OCI-LY7 (cell line): Measurements from ENCODE around the gene DPEP1. TPM values are rescaled to one million over a fixed set of nuclear protein-coding genes. Genes with fewer than 3 reads are reported as not detected.

Experiments used
- BruUV-seq: library from RNA; stranded (reverse); fragments of 400-500 nt; replicated peaks from 2 replicates; lab custom pipeline; 2021; lab: Mats Ljungman, UMichigan
- CTCF ChIA-PET: fragments of 300-600 bp; sonication (Branson Sonifier 250); formaldehyde crosslinking; loops from one replicate; lab custom pipeline; 2022; ENCODE audit warnings: antibody characterized with exemption; ENCODE audit not compliant: unreplicated experiment; lab: Charles Lee
- POLR2A ChIA-PET: fragments of 300-600 bp; sonication (Branson Sonifier 250); formaldehyde crosslinking; loops from one replicate; lab custom pipeline; 2022; ENCODE audit warnings: antibody characterized with exemption; lab: Charles Lee
- DNase-seq: peaks from one replicate; pipeline ENCODE4 v3.0.0-alpha.2; 2015; ENCODE audit warnings: low spot score
- H2AFZ ChIP-seq: fragments of 200-600 bp; sonication (generic), shearing (Covaris generic); 2 replicates; pipeline ENCODE4 v1.6.1; 2014; ENCODE audit warnings: mild to moderate bottlenecking, antibody characterized with exemption, low read length, moderate library complexity
- H3K27ac ChIP-seq: fragments of 200-600 bp; sonication (generic); 2 replicates; pipeline ENCODE4 v1.5.1; 2014; ENCODE audit warnings: mixed run types, low read depth, mild to moderate bottlenecking, moderate library complexity, low read length, inconsistent platforms; ENCODE audit not compliant: poor library complexity, severe bottlenecking
- H3K36me3 ChIP-seq: fragments of 200-600 bp; sonication (generic); 2 replicates; pipeline ENCODE4 v1.6.1; 2014; ENCODE audit warnings: mild to moderate bottlenecking, antibody characterized with exemption, low read length, moderate library complexity, mixed read lengths; ENCODE audit not compliant: insufficient read depth
- H3K4me1 ChIP-seq: fragments of 200-600 bp; sonication (generic); 2 replicates; pipeline ENCODE4 v1.5.1; 2014; ENCODE audit warnings: mild to moderate bottlenecking, low read length; ENCODE audit not compliant: insufficient read depth, poor library complexity, severe bottlenecking
- H3K4me2 ChIP-seq: fragments of 200-600 bp; sonication (generic); 2 replicates; pipeline ENCODE4 v1.6.1; 2014; ENCODE audit warnings: mild to moderate bottlenecking, low read length
- H3K4me3 ChIP-seq: fragments of 200-600 bp; sonication (generic); 2 replicates; pipeline ENCODE4 v1.5.1; 2014; ENCODE audit warnings: mild to moderate bottlenecking, low read depth, low read length; ENCODE audit not compliant: poor library complexity, severe bottlenecking
- H3K79me2 ChIP-seq: fragments of 200-600 bp; sonication (generic); 2 replicates; pipeline ENCODE4 v1.6.1; 2016; ENCODE audit warnings: low read depth, mild to moderate bottlenecking, low read length, moderate library complexity, mixed read lengths; ENCODE audit not compliant: insufficient read depth
- H3K9me2 ChIP-seq: fragments of 200-600 bp; sonication (generic); 2 replicates; pipeline ENCODE4 v1.6.1; 2016; ENCODE audit warnings: mild to moderate bottlenecking, low read length, mixed read lengths; ENCODE audit not compliant: insufficient read depth
- H3K9me3 ChIP-seq: fragments of 200-600 bp; sonication (generic); 2 replicates; pipeline ENCODE4 v1.6.1; 2014; ENCODE audit warnings: mild to moderate bottlenecking, mixed run types, low read length, mixed read lengths
- H4K20me1 ChIP-seq: fragments of 200-600 bp; sonication (generic); 2 replicates; pipeline ENCODE4 v1.6.1; 2014; ENCODE audit warnings: mild to moderate bottlenecking, antibody characterized with exemption, low read length, moderate library complexity, mixed read lengths; ENCODE audit not compliant: insufficient read depth
- EZH2phosphoT487 ChIP-seq: fragments of 200-600 bp; sonication (generic); IDR thresholded peaks from 2 replicates; pipeline ENCODE4 v1.6.1; 2018; ENCODE audit warnings: low read depth, borderline replicate concordance, mild to moderate bottlenecking, mixed run types, antibody characterized with exemption, low read length, moderate library complexity, mixed read lengths
- intact Hi-C: fragments of 100-400 bp; cut with micrococcal nuclease; formaldehyde crosslinking; loops from one replicate; pipeline ENCODE4 v1.10.0; 2022; ENCODE audit not compliant: unreplicated experiment
- total RNA-seq, 2 experiments: library from RNA; depleted of rRNA in 1 of 2; stranded (reverse); fragments of >200 nt in 1 of 2; shearing (Covaris generic) in 1 of 2; gene quantifications; 2 replicates each; pipeline ENCODE4 v1.2.3, GENCODE V29; 2014 to 2022
- TF ChIP-seq, protein P1 (sequence below): fragments of 200-600 bp; sonication (generic); conservative IDR thresholded peaks from 2 replicates; pipeline ENCODE4 v1.5.1; 2014; ENCODE audit warnings: mild to moderate bottlenecking, antibody characterized with exemption, low read length, moderate library complexity, mixed read lengths

DPEP1 gene
- total RNA-seq, 2 experiments from 2014 or later: not detected

DNA sequence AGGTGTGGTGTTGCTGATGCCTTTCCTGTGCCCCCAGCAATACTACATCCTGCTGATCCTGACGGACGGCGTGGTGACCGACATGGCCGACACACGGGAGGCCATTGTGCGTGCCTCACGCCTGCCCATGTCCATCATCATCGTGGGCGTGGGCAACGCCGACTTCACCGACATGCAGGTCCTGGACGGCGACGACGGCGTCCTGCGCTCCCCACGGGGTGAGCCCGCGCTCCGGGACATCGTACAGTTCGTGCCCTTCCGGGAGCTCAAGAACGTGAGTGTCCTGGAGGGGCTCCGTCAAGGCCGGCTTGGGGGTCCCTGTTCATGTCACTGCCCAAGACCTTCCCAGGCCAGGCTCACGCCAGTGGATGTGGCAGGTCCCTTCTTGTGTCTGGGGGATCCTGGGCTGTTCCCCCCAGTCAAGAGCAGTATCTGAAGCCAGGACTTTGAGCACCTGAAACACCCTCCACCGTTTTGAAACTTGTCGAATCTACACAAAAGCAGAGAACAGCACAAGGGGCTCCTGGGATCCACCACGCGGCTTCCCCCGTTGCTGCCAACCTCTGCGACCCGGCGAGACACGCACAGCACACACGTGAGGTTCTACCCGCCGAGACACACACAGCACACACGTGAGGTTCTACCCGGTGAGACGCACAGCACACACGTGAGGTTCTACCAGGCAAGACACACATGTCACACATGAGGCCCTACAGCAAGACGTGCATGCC lies 17.9 kb upstream of the DPEP1 start:
- Histone ChIP-seq H4K20me1 (no peaks in the 10 kb centered on the region), H3K27ac (no peak overlapping the region), H2AFZ (no peak overlapping the region), H3K36me3 (no peaks in the 10 kb centered on the region), H3K9me2 (no peaks in the 10 kb centered on the region), H3K9me3 (no peaks in the 10 kb centered on the region), H3K4me2 (no peak overlapping the region), H3K4me3 (no peak overlapping the region), H3K79me2 (no peaks in the 10 kb centered on the region), H3K4me1 (no peaks in the 10 kb centered on the region)
- no peak for DNase-seq
- no peak for TF ChIP-seq EZH2phosphoT487
- TF ChIP-seq, protein P1, sequence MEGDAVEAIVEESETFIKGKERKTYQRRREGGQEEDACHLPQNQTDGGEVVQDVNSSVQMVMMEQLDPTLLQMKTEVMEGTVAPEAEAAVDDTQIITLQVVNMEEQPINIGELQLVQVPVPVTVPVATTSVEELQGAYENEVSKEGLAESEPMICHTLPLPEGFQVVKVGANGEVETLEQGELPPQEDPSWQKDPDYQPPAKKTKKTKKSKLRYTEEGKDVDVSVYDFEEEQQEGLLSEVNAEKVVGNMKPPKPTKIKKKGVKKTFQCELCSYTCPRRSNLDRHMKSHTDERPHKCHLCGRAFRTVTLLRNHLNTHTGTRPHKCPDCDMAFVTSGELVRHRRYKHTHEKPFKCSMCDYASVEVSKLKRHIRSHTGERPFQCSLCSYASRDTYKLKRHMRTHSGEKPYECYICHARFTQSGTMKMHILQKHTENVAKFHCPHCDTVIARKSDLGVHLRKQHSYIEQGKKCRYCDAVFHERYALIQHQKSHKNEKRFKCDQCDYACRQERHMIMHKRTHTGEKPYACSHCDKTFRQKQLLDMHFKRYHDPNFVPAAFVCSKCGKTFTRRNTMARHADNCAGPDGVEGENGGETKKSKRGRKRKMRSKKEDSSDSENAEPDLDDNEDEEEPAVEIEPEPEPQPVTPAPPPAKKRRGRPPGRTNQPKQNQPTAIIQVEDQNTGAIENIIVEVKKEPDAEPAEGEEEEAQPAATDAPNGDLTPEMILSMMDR: no peak
- CTCF ChIA-PET: no interaction called here
- POLR2A ChIA-PET: no interaction called here
- intact Hi-C loops: no loop called here
- no TSS peak for BruUV-seq

DNA sequence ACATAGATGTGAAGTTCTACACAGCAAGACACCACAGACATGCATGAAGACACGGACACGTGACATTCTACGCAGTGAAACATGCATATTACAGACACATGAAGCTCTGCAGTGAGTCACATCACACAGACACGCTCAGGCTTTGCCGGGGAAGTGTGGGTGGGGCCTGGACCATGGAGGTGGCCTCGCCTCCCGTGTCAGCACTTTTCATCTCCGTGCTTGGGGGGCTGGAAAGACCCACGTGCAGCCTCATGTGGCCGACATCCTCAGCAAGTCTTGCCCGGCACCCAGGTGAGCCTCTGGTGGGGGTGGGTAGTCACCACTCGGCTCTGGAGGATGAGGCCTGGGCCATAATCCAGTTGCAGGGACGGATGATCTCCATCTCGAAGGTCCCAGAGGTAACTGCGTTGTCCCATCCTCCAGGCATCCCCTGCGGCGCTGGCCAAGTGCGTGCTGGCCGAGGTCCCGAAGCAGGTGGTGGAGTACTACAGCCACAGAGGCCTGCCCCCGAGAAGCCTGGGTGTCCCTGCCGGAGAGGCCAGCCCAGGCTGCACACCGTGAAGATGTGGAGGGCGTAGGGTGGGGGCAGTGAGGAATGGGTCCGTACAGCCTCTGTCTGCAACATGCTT lies 17.3 kb upstream of the DPEP1 start:
- TF ChIP-seq EZH2phosphoT487: no peak
- TF ChIP-seq, protein P1: no peak
- no peaks in the 10 kb centered on the region for H4K20me1 ChIP-seq
- H2AFZ ChIP-seq: no peak overlapping the region
- H3K9me2 ChIP-seq: no peaks in the 10 kb centered on the region
- no peaks in the 10 kb centered on the region for H3K79me2 ChIP-seq
- H3K9me3 ChIP-seq: no peaks in the 10 kb centered on the region
- no peak for DNase-seq
- H3K4me2 ChIP-seq: no peak overlapping the region
- intact Hi-C loops: no loop called here
- ChIA-PET CTCF (no interaction called here), POLR2A (no interaction called here)
- no peaks in the 10 kb centered on the region for H3K36me3 ChIP-seq
- H3K27ac ChIP-seq: no peak overlapping the region
- H3K4me3 ChIP-seq: no peak overlapping the region
- BruUV-seq: no TSS peak
- H3K4me1 ChIP-seq: no peaks in the 10 kb centered on the region
